ENCODE data around the gene PPWD1.
"Not testable (repeated sequence)": the region's sequence is repeated elsewhere in the genome, so short reads cannot be mapped to it uniquely, and the experiment has no call there.

Gene PPWD1

DNA sequence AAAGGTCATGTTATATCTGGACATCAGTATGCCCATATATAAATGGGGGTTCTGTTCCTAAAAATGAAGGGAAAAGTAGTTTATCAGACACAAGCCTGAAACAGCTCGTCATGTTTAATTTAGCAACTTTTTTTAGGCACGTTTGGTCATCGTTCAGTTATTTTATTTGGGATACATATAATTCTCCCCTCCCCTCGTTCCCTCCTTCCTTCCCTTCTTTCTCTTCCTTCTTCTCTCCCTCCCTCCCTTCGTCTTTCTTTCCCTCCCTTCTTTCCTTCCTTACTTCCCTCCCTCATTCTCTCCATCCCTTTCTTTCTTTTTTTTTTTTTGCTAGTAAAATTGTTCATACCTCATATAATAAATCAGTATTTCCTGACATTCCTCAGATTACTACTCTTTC, 3.4 kb downstream of the PPWD1 start:
- Histone ChIP-seq H3K27ac (ENCODE audit: low read depth, low read length) (no peak overlapping the region), H3K4me3 (ENCODE audit: low read length) (no peak overlapping the region), H3K36me3 (ENCODE audit: control insufficient read depth, insufficient read depth, low read length) (peaks cover 4% of the 10 kb centered on the region), H3K9ac (ENCODE audit: low read length) (no peak overlapping the region), H3K27me3 (ENCODE audit: control insufficient read depth, insufficient read depth, low read length) (no peaks in the 10 kb centered on the region), H3K4me1 (ENCODE audit: control insufficient read depth, insufficient read depth, low read length) (peaks cover 2% of the 10 kb centered on the region)

DNA sequence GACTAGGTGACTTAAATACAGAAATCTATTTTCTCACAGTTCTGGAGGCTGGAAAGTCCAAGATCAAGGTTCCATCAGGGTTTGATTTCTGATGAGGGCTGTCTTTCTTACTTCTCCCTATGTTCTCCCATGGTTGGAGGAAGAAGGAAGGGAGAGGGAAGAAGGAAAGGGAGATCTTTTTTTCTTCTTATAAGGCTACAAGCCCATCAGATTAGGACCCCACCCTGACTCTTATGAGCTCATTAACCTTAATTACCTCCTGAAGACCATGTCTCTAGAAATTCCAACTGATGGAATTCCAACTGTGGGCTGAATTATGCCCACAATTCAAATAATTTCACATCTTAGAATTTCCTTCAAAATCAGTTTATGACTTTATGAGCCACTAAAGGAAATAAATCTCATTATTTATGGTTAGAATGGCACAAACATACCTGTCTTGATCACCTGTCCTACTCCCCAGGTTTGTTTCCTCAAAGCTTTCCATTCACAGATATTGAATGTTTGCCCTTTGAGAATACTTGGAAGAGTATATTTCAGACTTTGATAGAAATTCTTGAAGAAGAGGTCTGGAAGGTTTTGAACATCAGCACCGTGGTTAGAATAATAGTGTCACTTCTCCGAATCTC, 7.6 kb downstream of the PPWD1 start:
- Histone ChIP-seq H3K27ac (ENCODE audit: low read depth, low read length) (no peak overlapping the region), H3K4me3 (ENCODE audit: low read length) (no peak overlapping the region), H3K4me1 (ENCODE audit: control insufficient read depth, insufficient read depth, low read length) (no peaks in the 10 kb centered on the region), H3K36me3 (ENCODE audit: control insufficient read depth, insufficient read depth, low read length) (peaks cover 6% of the 10 kb centered on the region), H3K9ac (ENCODE audit: low read length) (no peak overlapping the region), H3K27me3 (ENCODE audit: control insufficient read depth, insufficient read depth, low read length) (no peaks in the 10 kb centered on the region)

DNA sequence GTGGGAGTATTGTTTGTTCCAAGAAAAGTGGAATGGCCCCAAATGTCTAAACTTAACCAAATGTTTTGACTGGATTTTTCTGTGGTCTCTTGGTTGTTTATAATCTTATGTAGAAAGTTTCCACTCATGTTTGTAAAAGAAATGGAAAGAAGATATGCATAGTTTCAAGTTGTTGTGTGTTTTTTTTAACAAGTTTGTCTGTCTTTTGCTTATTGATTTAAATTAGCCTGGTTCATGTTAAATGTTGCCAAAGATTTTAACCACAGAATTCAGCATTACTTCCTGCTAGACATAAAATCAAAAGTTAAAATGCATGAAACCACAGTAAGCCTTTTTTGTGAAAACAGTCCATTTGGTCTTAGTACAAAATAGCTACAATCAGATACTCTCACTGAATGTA, 14.0 kb downstream of the PPWD1 start:
- Histone ChIP-seq H3K36me3 (ENCODE audit: control insufficient read depth, insufficient read depth, low read length) (peaks cover 12% of the 10 kb centered on the region), H3K4me1 (ENCODE audit: control insufficient read depth, insufficient read depth, low read length) (no peaks in the 10 kb centered on the region), H3K9ac (ENCODE audit: low read length) (no peak overlapping the region), H3K4me3 (ENCODE audit: low read length) (no peak overlapping the region), H3K27me3 (ENCODE audit: control insufficient read depth, insufficient read depth, low read length) (no peaks in the 10 kb centered on the region), H3K27ac (ENCODE audit: low read depth, low read length) (no peak overlapping the region)

DNA sequence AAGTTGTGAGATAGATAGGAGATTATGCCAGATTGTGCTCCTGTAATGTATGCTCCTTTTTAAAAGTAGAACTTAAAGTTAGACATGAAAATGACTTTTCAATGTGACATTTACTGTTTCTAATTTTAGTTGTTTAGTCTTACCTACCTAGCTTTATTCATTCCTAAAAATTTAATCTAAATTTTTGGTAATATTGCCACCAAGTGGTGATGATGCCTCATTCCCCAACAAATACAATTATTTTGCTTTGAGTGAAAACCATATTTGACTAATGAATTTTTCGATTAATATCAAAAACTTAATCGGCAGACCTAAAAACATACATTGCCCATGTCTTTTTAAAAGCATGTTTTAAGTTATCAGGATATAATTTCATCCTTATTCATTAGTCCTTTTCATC, 25.6 kb downstream of the PPWD1 start:
- peaks cover 18% of the 10 kb centered on the region for H3K36me3 ChIP-seq (ENCODE audit: control insufficient read depth, insufficient read depth, low read length)
- no peak overlapping the region for H3K9ac ChIP-seq (ENCODE audit: low read length)
- no peak overlapping the region for H3K27ac ChIP-seq (ENCODE audit: low read depth, low read length)
- no peaks in the 10 kb centered on the region for H3K27me3 ChIP-seq (ENCODE audit: control insufficient read depth, insufficient read depth, low read length)
- H3K4me3 ChIP-seq (ENCODE audit: low read length): no peak overlapping the region
- H3K4me1 ChIP-seq (ENCODE audit: control insufficient read depth, insufficient read depth, low read length): no peaks in the 10 kb centered on the region

DNA sequence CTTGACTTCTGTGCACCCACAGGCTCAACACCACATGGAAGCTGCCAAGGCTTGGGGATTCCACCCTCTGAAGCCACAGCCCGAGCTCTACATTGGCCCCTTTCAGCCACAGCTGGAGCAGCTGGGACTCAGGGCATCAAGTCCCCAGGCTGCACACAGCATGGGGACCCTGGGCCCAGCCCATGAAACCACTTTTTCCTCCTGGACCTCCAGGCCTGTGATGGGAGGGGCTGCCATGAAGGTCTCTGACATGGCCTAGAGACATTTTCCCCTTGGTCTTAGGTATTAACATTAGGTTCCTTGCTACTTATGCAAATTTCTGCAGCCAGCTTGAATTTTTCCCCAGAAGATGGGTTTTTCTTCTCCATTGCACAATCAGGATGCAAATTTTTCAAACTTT, 38.7 kb downstream of the PPWD1 start:
- not testable (repeated sequence) for H3K27ac ChIP-seq (ENCODE audit: low read depth, low read length); H3K27me3 ChIP-seq (ENCODE audit: control insufficient read depth, insufficient read depth, low read length); H3K36me3 ChIP-seq (ENCODE audit: control insufficient read depth, insufficient read depth, low read length); H3K4me3 ChIP-seq (ENCODE audit: low read length); H3K9ac ChIP-seq (ENCODE audit: low read length); H3K4me1 ChIP-seq (ENCODE audit: control insufficient read depth, insufficient read depth, low read length)

DNA sequence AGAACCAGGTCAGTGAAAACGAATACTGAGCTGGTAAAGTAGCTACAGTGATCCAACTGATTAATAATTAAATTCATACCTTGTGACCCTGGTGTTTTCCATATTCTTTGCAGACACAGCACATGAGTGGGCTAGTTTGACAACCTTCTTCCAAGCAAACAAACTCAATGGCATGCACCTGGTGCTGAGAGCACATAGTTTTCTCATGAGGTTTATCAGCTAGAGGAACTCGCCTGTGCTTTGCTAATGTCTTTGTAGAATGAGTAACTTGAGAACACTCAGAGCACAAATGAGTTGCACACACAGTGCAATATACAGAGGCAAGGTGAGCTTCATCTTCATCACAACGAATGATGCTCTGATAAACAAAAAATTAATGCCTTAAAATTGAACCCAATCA, 48.4 kb downstream of the PPWD1 start:
- H3K27ac ChIP-seq (ENCODE audit: low read depth, low read length): no peak overlapping the region
- H3K36me3 ChIP-seq (ENCODE audit: control insufficient read depth, insufficient read depth, low read length): peaks cover 23% of the 10 kb centered on the region
- H3K9ac ChIP-seq (ENCODE audit: low read length): no peak overlapping the region
- no peaks in the 10 kb centered on the region for H3K4me1 ChIP-seq (ENCODE audit: control insufficient read depth, insufficient read depth, low read length)
- H3K27me3 ChIP-seq (ENCODE audit: control insufficient read depth, insufficient read depth, low read length): no peaks in the 10 kb centered on the region
- H3K4me3 ChIP-seq (ENCODE audit: low read length): no peak overlapping the region

DNA sequence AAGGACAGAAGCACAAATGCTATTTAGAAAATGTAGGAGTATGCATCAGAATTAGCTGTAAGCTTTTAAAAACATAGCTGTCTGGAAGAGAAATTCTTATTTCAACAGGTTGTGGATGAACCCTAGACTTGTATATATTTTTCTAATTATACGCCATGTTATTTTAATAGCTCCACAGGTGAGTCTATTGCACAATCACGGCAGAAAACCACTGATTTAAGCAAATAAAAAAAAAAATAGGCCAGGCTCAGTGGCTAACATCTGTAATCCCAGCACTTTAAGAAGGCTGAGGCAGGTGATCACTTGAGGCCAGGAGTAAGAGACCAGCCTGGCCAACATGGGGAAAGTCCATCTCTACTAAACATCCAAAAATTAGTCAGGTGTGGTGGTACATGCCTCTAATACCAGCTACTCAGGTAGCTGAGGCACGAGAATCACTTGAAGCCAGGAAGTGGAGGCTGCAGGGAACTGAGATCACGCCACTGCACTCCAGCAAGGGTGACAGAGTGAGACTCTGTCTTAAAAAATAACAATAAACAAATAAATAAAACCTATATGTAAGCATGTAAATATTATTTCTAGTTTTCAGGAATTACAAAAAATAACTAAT, 49.3 kb downstream of the PPWD1 start:
- no peaks in the 10 kb centered on the region for H3K27me3 ChIP-seq (ENCODE audit: control insufficient read depth, insufficient read depth, low read length)
- peaks cover 20% of the 10 kb centered on the region for H3K36me3 ChIP-seq (ENCODE audit: control insufficient read depth, insufficient read depth, low read length)
- H3K4me3 ChIP-seq (ENCODE audit: low read length): no peak overlapping the region
- H3K27ac ChIP-seq (ENCODE audit: low read depth, low read length): no peak overlapping the region
- H3K4me1 ChIP-seq (ENCODE audit: control insufficient read depth, insufficient read depth, low read length): no peaks in the 10 kb centered on the region
- H3K9ac ChIP-seq (ENCODE audit: low read length): no peak overlapping the region

DNA sequence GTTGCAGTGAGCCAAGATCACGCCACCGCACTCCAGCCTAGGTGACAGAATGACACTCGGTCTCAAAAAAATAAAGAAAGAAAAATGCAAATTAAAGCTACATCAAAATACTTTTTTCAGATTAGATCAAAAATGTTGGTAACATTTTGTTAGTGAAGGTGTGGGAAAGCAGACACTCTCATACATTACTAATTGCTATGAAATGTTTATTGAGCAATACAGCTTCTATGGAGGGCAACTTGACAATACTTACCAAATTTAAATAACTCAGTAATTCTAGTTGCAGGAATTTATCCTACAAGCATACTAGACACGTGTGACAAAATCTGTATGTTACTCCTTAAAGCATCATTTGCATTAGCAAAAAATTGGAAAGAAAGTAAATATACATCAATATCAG, 56.9 kb downstream of the PPWD1 start:
- no peaks in the 10 kb centered on the region for H3K36me3 ChIP-seq (ENCODE audit: control insufficient read depth, insufficient read depth, low read length)
- H3K27me3 ChIP-seq (ENCODE audit: control insufficient read depth, insufficient read depth, low read length): no peaks in the 10 kb centered on the region
- no peak overlapping the region for H3K4me3 ChIP-seq (ENCODE audit: low read length)
- H3K4me1 ChIP-seq (ENCODE audit: control insufficient read depth, insufficient read depth, low read length): peaks cover 10% of the 10 kb centered on the region
- no peak overlapping the region for H3K9ac ChIP-seq (ENCODE audit: low read length)
- H3K27ac ChIP-seq (ENCODE audit: low read depth, low read length): no peak overlapping the region

DNA sequence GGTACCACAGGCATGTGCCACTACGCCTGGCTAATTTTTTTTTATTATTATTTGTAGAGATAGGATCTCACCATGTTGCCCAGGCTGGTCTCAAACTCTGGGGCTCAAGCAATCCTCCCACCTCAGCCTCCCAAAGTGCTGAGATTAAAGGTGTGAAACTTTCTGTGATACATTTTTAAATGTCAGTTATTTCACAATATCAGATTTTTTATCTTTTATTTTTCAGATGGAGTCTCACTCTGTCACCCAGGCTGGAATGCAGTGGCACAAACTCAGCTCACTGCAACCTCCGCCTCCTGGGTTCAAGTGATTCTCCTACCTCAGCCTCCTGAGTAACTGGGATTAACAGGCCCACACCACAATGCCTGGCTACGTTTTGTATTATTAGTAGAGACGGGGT, 58.9 kb downstream of the PPWD1 start:
- not testable (repeated sequence) for H3K9ac ChIP-seq (ENCODE audit: low read length); H3K36me3 ChIP-seq (ENCODE audit: control insufficient read depth, insufficient read depth, low read length); H3K27me3 ChIP-seq (ENCODE audit: control insufficient read depth, insufficient read depth, low read length); H3K27ac ChIP-seq (ENCODE audit: low read depth, low read length); H3K4me3 ChIP-seq (ENCODE audit: low read length)
- peaks cover 14% of the 10 kb centered on the region for H3K4me1 ChIP-seq (ENCODE audit: control insufficient read depth, insufficient read depth, low read length)

DNA sequence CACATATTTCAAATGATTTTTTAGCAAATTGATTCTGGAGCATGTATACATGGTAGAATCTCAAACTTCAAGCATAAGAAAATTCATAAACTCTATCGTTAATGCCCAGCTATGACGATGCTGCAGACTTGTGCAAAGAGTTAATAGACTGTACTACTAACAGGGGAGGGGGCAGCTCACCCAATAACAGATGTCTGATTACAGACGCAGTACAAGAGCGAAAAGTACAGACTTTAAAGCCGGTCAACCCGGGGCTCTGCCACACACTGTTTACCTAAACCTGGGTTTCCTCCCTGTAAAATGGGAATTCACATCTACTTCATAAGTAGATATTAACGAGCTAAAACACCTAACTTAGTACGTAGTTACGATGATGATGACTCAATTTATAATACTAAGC, 60.4 kb downstream of the PPWD1 start:
- Histone ChIP-seq H3K4me3 (ENCODE audit: low read length) (peak overlapping the region; percentile 95), H3K36me3 (ENCODE audit: control insufficient read depth, insufficient read depth, low read length) (no peaks in the 10 kb centered on the region), H3K27ac (ENCODE audit: low read depth, low read length) (peak overlapping the region; percentile 81), H3K4me1 (ENCODE audit: control insufficient read depth, insufficient read depth, low read length) (peaks cover 14% of the 10 kb centered on the region), H3K9ac (ENCODE audit: low read length) (peak overlapping the region; percentile 88), H3K27me3 (ENCODE audit: control insufficient read depth, insufficient read depth, low read length) (no peaks in the 10 kb centered on the region)

DNA sequence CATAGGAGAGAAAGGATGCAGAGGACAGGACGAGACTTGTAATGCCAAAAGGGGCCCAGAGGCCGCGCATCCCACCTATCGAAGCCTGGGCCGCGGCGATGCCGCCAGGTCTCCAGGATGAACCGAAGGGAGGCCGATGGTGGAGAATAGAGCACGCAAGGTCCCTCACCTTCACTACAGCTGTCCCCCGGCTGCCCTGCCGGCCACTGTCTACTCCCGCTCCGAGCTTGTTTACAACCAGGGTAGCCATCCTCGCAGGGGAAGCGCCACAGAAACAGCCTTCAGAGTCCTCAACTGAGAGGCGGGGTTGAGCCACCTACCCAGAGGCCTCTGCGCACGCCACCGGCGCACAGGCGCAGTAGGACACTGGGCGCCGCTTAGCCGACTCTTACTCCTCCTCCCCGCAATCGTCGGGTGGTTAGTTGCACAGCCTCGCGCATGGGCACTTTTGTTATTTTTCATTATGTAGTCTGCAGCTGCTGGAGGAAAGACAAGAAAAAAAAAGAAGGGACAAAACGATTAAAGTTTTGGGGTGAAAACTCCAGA, 61.0 kb downstream of the PPWD1 start, which contains the start of gene TRIM23:
Gene TRIM23, minus strand, starts transcription at position 309 of the 546 bp plus-strand sequence. Its CDS starts 59 bp downstream, at position 250.
- Histone ChIP-seq H3K4me3 (ENCODE audit: low read length) (peak within 1 kb of the TSS; percentile 95), H3K9ac (ENCODE audit: low read length) (peak within 1 kb of the TSS; percentile 88), H3K36me3 (ENCODE audit: control insufficient read depth, insufficient read depth, low read length) (no peaks in the 10 kb centered on the region), H3K27me3 (ENCODE audit: control insufficient read depth, insufficient read depth, low read length) (no peaks in the 10 kb centered on the region), H3K27ac (ENCODE audit: low read depth, low read length) (peak within 1 kb of the TSS; percentile 81), H3K4me1 (ENCODE audit: control insufficient read depth, insufficient read depth, low read length) (peaks cover 14% of the 10 kb centered on the region)

DNA sequence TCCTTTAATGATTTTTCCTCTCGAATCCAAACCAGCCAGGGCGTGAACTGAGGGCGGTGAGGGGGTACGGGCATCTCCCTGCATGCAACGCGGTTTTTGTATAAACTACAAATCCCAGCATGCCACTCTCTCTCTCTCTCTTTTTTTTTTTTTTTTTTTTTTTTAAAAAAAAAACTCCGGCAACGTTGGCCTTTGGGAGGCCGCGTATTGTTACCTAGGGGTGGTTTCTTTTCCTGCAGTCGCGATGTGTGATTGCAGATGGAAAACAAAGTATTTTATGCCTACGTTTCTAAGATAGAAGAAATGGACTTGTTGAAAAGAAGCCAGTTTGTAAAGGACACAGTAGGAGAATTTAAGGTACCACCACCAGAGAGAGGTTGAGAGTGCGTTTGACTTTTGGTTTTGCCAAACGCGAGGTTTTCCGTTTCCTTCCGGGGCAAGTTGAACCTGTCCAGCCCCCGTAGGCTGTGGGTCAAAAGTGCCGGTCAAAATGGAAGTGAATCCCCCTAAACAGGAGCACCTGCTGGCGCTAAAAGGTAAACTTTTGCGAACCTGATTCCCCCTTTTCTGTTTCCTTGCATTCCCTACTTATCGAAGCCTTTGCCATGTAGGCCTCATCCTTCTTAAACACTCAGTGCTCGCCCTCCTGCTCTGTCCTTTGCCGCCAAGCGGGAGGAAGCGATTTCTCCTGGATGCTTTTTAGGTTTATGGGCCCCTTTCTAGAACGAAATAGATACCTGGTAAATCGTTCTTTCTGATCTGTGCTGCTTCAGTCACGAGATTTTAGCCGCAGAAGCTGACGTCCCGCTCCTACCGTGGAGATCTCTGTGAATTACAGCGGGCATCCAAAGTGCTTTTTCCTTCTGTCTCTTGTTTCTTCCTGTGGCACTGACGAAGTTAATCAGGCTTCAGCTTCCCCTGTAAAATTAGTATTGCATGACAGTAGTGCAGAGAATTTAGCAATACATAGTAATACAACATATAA, 61.8 kb downstream of the PPWD1 start, which contains the start of the genes SHLD3 and TRAPPC13:
Gene SHLD3, plus strand, starts transcription at position 457 of the 985 bp plus-strand sequence. CDS start 4,561 bp downstream, outside the sequence.
Gene TRAPPC13, plus strand, starts transcription at position 457 of the 985 bp plus-strand sequence. Its CDS starts 34 bp downstream, at position 491.
- H3K9ac ChIP-seq (ENCODE audit: low read length): peak within 1 kb of the TSS; percentile 88
- no peaks in the 10 kb centered on the region for H3K27me3 ChIP-seq (ENCODE audit: control insufficient read depth, insufficient read depth, low read length)
- peaks cover 14% of the 10 kb centered on the region for H3K4me1 ChIP-seq (ENCODE audit: control insufficient read depth, insufficient read depth, low read length)
- no peaks in the 10 kb centered on the region for H3K36me3 ChIP-seq (ENCODE audit: control insufficient read depth, insufficient read depth, low read length)
- peak within 1 kb of the TSS; percentile 81 for H3K27ac ChIP-seq (ENCODE audit: low read depth, low read length)
- H3K4me3 ChIP-seq (ENCODE audit: low read length): peak within 1 kb of the TSS; percentile 95

All from rectal smooth muscle tissue (tissue), 1 donor.